Measurements from ENCODE around the gene DLGAP1.

DNA sequence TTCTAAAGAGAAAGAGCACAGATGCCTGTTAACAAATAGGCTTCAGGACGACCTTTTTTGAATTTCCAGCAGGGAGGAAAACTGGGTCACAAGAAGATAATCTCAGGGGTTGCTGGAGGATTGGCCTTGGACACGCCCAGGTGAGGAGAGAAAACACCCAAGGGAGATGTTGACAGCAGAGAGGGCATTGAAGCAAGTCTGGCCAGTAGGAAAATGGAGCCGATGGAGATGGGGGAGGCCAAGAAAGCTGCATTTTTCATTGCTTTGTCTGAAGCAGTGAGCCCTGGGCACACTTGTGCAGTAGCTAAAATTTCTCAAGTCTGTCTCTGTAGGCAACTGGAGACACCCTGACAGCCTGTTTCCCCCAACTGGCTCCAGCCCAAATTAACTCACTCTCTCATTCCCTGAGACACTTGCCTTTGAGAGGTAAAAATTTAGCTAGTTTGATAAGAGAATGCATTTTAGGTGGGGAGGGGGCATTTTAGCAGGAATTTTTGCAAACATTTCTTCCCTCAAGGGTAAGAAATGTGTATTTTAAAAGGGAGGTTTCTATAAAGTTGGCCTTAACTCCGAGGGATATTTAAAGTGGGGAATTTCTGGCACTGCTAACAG lies 839.6 kb downstream of the DLGAP1 start:
- TF ChIP-seq EZH2 (IDR thresholded peaks at IDR 0.05; ENCODE audit: borderline replicate concordance, low read length) = no peak
- TF ChIP-seq, protein P1, sequence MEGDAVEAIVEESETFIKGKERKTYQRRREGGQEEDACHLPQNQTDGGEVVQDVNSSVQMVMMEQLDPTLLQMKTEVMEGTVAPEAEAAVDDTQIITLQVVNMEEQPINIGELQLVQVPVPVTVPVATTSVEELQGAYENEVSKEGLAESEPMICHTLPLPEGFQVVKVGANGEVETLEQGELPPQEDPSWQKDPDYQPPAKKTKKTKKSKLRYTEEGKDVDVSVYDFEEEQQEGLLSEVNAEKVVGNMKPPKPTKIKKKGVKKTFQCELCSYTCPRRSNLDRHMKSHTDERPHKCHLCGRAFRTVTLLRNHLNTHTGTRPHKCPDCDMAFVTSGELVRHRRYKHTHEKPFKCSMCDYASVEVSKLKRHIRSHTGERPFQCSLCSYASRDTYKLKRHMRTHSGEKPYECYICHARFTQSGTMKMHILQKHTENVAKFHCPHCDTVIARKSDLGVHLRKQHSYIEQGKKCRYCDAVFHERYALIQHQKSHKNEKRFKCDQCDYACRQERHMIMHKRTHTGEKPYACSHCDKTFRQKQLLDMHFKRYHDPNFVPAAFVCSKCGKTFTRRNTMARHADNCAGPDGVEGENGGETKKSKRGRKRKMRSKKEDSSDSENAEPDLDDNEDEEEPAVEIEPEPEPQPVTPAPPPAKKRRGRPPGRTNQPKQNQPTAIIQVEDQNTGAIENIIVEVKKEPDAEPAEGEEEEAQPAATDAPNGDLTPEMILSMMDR (conservative IDR thresholded peaks at IDR 0.05 in 1 of 2, IDR thresholded peaks at IDR 0.05 in 1 of 2; ENCODE audit: extremely low read depth in 1 of 2, insufficient read depth in 1 of 2, low read depth in 1 of 2, low read length in 2 of 2) = no peak
